OCI-LY1 (cell line): ENCODE results near the gene CTNNA1.

Source experiments
- H2AFZ ChIP-seq: fragments of 200-600 bp; sonication (generic), shearing (Covaris generic); 2 replicates; pipeline ENCODE4 v1.6.0; 2014; ENCODE audit warnings: antibody characterized with exemption, mild to moderate bottlenecking, low read length
- H3F3A ChIP-seq: fragments of 200-600 bp; sonication (generic), shearing (Covaris generic); 2 replicates; pipeline ENCODE4 v1.6.0; 2014; ENCODE audit warnings: mild to moderate bottlenecking, antibody characterized with exemption, low read length, moderate library complexity; ENCODE audit not compliant: insufficient read depth
- H3K27ac ChIP-seq: fragments of 200-600 bp; sonication (generic); 2 replicates; pipeline ENCODE4 v1.5.1; 2014; ENCODE audit warnings: low read length, mixed run types, mild to moderate bottlenecking, low read depth; ENCODE audit not compliant: poor library complexity, severe bottlenecking
- H3K27me3 ChIP-seq: fragments of 200-600 bp; sonication (generic); 2 replicates; pipeline ENCODE4 v1.6.0; 2014; ENCODE audit warnings: antibody characterized with exemption, mild to moderate bottlenecking, low read length, moderate library complexity; ENCODE audit not compliant: insufficient read depth
- H3K36me3 ChIP-seq: fragments of 200-600 bp; sonication (generic); 2 replicates; pipeline ENCODE4 v1.6.1; 2014; ENCODE audit warnings: mild to moderate bottlenecking, antibody characterized with exemption, low read length, moderate library complexity, mixed read lengths; ENCODE audit not compliant: insufficient read depth
- H3K4me1 ChIP-seq: fragments of 200-600 bp; sonication (generic); 2 replicates; pipeline ENCODE4 v1.5.1; 2014; ENCODE audit warnings: mild to moderate bottlenecking, low read length, moderate library complexity; ENCODE audit not compliant: insufficient read depth, severe bottlenecking
- H3K4me2 ChIP-seq: fragments of 200-600 bp; sonication (generic), shearing (Covaris generic); 2 replicates; pipeline ENCODE4 v1.6.1; 2014; ENCODE audit warnings: low read length
- H3K4me3 ChIP-seq: fragments of 200-600 bp; sonication (generic); 2 replicates; pipeline ENCODE4 v1.5.1; 2014; ENCODE audit warnings: low read length, low read depth, mild to moderate bottlenecking, mixed read lengths; ENCODE audit not compliant: poor library complexity, severe bottlenecking
- H3K79me2 ChIP-seq: fragments of 200-600 bp; shearing (Covaris generic); 2 replicates; pipeline ENCODE4 v1.6.1; 2016; ENCODE audit warnings: mixed run types, low read length, mixed read lengths; ENCODE audit not compliant: insufficient read depth
- H3K9ac ChIP-seq: fragments of 200-600 bp; sonication (generic), shearing (Covaris generic); 2 replicates; pipeline ENCODE4 v1.6.1; 2014; ENCODE audit warnings: mild to moderate bottlenecking, low read length, mixed read lengths
- H3K9me2 ChIP-seq: fragments of 200-600 bp; sonication (generic), shearing (Covaris generic); 2 replicates; pipeline ENCODE4 v1.6.1; 2014; ENCODE audit warnings: low read depth, mild to moderate bottlenecking, low read length, mixed read lengths
- H3K9me3 ChIP-seq: fragments of 200-600 bp; shearing (Covaris generic); 2 replicates; pipeline ENCODE4 v1.6.1; 2014; ENCODE audit warnings: low read length, mixed read lengths
- H4K20me1 ChIP-seq: fragments of 200-600 bp; sonication (generic), shearing (Covaris generic); 2 replicates; pipeline ENCODE4 v1.6.0; 2016; ENCODE audit warnings: mild to moderate bottlenecking, low read length; ENCODE audit not compliant: insufficient read depth
- EZH2 ChIP-seq: fragments of 200-600 bp; sonication (generic), shearing (Covaris generic); IDR thresholded peaks from 2 replicates; pipeline ENCODE4 v1.8.0; 2017; ENCODE audit warnings: borderline replicate concordance, mixed run types, mild to moderate bottlenecking, antibody characterized with exemption, low read length, moderate library complexity, mixed read lengths
- TF ChIP-seq, protein P1 (sequence below): fragments of 200-600 bp; sonication (generic), shearing (Covaris generic); IDR thresholded peaks from 2 replicates; pipeline ENCODE4 v1.5.1; 2017; ENCODE audit warnings: mild to moderate bottlenecking, antibody characterized with exemption, low read length, moderate library complexity, mixed read lengths

Gene CTNNA1

GRCh38 chr5:138929571-138929955 is 176.3 kb downstream of the CTNNA1 start:
- H4K20me1 ChIP-seq: no peaks in the 10 kb centered on the region
- H3K4me2 ChIP-seq: no peak overlapping the region
- no peaks in the 10 kb centered on the region for H3K9me2 ChIP-seq
- H3K79me2 ChIP-seq: no peaks in the 10 kb centered on the region
- no peak overlapping the region for H3K27ac ChIP-seq
- H3K4me1 ChIP-seq: no peaks in the 10 kb centered on the region
- no peak overlapping the region for H2AFZ ChIP-seq
- no peaks in the 10 kb centered on the region for H3K9me3 ChIP-seq
- no peak for TF ChIP-seq EZH2
- TF ChIP-seq, protein P1, sequence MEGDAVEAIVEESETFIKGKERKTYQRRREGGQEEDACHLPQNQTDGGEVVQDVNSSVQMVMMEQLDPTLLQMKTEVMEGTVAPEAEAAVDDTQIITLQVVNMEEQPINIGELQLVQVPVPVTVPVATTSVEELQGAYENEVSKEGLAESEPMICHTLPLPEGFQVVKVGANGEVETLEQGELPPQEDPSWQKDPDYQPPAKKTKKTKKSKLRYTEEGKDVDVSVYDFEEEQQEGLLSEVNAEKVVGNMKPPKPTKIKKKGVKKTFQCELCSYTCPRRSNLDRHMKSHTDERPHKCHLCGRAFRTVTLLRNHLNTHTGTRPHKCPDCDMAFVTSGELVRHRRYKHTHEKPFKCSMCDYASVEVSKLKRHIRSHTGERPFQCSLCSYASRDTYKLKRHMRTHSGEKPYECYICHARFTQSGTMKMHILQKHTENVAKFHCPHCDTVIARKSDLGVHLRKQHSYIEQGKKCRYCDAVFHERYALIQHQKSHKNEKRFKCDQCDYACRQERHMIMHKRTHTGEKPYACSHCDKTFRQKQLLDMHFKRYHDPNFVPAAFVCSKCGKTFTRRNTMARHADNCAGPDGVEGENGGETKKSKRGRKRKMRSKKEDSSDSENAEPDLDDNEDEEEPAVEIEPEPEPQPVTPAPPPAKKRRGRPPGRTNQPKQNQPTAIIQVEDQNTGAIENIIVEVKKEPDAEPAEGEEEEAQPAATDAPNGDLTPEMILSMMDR: no peak
- H3K27me3 ChIP-seq: no peaks in the 10 kb centered on the region
- H3K4me3 ChIP-seq: no peak overlapping the region
- no peaks in the 10 kb centered on the region for H3K36me3 ChIP-seq
- no peak overlapping the region for H3K9ac ChIP-seq
- H3F3A ChIP-seq: no peaks in the 10 kb centered on the region

GRCh38 chr5:138930371-138931097 is 177.3 kb downstream of the CTNNA1 start:
- no peaks in the 10 kb centered on the region for H3K4me1 ChIP-seq
- no peak overlapping the region for H3K4me3 ChIP-seq
- no peaks in the 10 kb centered on the region for H3K79me2 ChIP-seq
- H2AFZ ChIP-seq: no peak overlapping the region
- no peaks in the 10 kb centered on the region for H3K27me3 ChIP-seq
- no peaks in the 10 kb centered on the region for H3K36me3 ChIP-seq
- H3K9me3 ChIP-seq: no peaks in the 10 kb centered on the region
- H3K27ac ChIP-seq: no peak overlapping the region
- H3K9ac ChIP-seq: no peak overlapping the region
- TF ChIP-seq, protein P1: no peak
- TF ChIP-seq EZH2: no peak
- H3K4me2 ChIP-seq: no peak overlapping the region
- H3K9me2 ChIP-seq: no peaks in the 10 kb centered on the region
- no peaks in the 10 kb centered on the region for H3F3A ChIP-seq
- no peaks in the 10 kb centered on the region for H4K20me1 ChIP-seq

- no peaks in the 10 kb centered on the region for H3K4me1 ChIP-seq
Measured at GRCh38 chr5:138932171-138932810, 179.1 kb downstream of the CTNNA1 start.

More at GRCh38 chr5:138932171-138932810, 179.1 kb downstream of the CTNNA1 start:
- H2AFZ ChIP-seq: no peak overlapping the region
- no peak overlapping the region for H3K4me3 ChIP-seq
- H3K9ac ChIP-seq: no peak overlapping the region
- no peaks in the 10 kb centered on the region for H3K9me2 ChIP-seq
- no peaks in the 10 kb centered on the region for H3K36me3 ChIP-seq
- no peak overlapping the region for H3K27ac ChIP-seq
- no peaks in the 10 kb centered on the region for H3K79me2 ChIP-seq
- no peaks in the 10 kb centered on the region for H3F3A ChIP-seq
- H3K27me3 ChIP-seq: no peaks in the 10 kb centered on the region
- no peaks in the 10 kb centered on the region for H3K9me3 ChIP-seq
- no peaks in the 10 kb centered on the region for H4K20me1 ChIP-seq
- H3K4me2 ChIP-seq: no peak overlapping the region
- TF ChIP-seq, protein P1: peak; percentile 29; the same call in 1 of the 2 replicates
- TF ChIP-seq EZH2: no peak
